Peyer's patch (tissue), 4 donors: ENCODE measurements around the gene TMIE. TPM values are rescaled to one million over a fixed set of nuclear protein-coding genes. Genes with fewer than 3 reads are reported as not detected.

Experiments
- DNase-seq, 3 donors: peaks; one replicate each; pipeline ENCODE4 v3.0.0-alpha.2; 2017 to 2019
- H3K27ac ChIP-seq, 4 donors: fragments of 200-600 bp; sonication (generic); one replicate each; pipeline ENCODE4 v1.5.1; 2016 to 2019
- H3K27me3 ChIP-seq, 2 donors: fragments of 200-600 bp; sonication (generic); one replicate each; pipeline ENCODE4 v1.5.1; 2019
- H3K36me3 ChIP-seq, 3 donors: fragments of 200-600 bp; sonication (generic); one replicate each; pipeline ENCODE4 v1.5.1; 2016 to 2019
- H3K4me1 ChIP-seq, 4 donors: fragments of 200-600 bp; sonication (generic); one replicate each; pipeline ENCODE4 v1.5.1; 2016 to 2019
- H3K4me3 ChIP-seq, 4 donors: fragments of 200-600 bp; sonication (generic); 1 replicate in 3 of 4; 2 replicates in 1 of 4; pipeline ENCODE4 v1.5.1; 2016 to 2019; ENCODE audit warnings: mild to moderate bottlenecking in 1 of 4
- H3K9me3 ChIP-seq, 4 donors: fragments of 200-600 bp; sonication (generic); one replicate each; pipeline ENCODE4 v1.5.1; 2016 to 2019; ENCODE audit warnings: mild to moderate bottlenecking in 1 of 4
- CTCF ChIP-seq, 6 experiments: fragments of 450-650 bp in 4 of 6; fragments of 200-600 bp in 2 of 6; sonication (generic) in 1 of 6; IDR thresholded peaks; one replicate each; pipeline ENCODE4 v1.5.1; 2017 to 2019; ENCODE audit warnings: antibody characterized with exemption in 6 of 6, mild to moderate bottlenecking in 3 of 6, moderate library complexity in 1 of 6
- POLR2A ChIP-seq, 2 donors: fragments of 450-650 bp; IDR thresholded peaks; one replicate each; pipeline ENCODE4 v1.5.1; 2017; ENCODE audit warnings: antibody characterized with exemption in 2 of 2, mild to moderate bottlenecking in 2 of 2, moderate library complexity in 2 of 2
- total RNA-seq, 4 donors: library from RNA; depleted of rRNA; stranded (reverse); fragments of >200 nt; gene quantifications; one replicate each; pipeline ENCODE4 v1.1.0, GENCODE V29; 2016

TMIE gene
- total RNA-seq, 4 donors from 2014 or later: 1.3 TPM; not detected in 3

GRCh38 chr3:46712191-46713049, 11.2 kb downstream of the TMIE start:
- DNase-seq: peak in 2 of 3 donors; percentile 28 to 34
- TF ChIP-seq POLR2A (IDR thresholded peaks at IDR 0.05): no peak
- no peak for TF ChIP-seq CTCF (IDR thresholded peaks at IDR 0.05)
- H3K36me3 ChIP-seq: no peaks in the 10 kb centered on the region
- H3K27me3 ChIP-seq: no peaks in the 10 kb centered on the region
- H3K27ac ChIP-seq: no peak overlapping the region
- H3K9me3 ChIP-seq: no peaks in the 10 kb centered on the region
- no peak overlapping the region for H3K4me3 ChIP-seq
- no peaks in the 10 kb centered on the region for H3K4me1 ChIP-seq

DNA sequence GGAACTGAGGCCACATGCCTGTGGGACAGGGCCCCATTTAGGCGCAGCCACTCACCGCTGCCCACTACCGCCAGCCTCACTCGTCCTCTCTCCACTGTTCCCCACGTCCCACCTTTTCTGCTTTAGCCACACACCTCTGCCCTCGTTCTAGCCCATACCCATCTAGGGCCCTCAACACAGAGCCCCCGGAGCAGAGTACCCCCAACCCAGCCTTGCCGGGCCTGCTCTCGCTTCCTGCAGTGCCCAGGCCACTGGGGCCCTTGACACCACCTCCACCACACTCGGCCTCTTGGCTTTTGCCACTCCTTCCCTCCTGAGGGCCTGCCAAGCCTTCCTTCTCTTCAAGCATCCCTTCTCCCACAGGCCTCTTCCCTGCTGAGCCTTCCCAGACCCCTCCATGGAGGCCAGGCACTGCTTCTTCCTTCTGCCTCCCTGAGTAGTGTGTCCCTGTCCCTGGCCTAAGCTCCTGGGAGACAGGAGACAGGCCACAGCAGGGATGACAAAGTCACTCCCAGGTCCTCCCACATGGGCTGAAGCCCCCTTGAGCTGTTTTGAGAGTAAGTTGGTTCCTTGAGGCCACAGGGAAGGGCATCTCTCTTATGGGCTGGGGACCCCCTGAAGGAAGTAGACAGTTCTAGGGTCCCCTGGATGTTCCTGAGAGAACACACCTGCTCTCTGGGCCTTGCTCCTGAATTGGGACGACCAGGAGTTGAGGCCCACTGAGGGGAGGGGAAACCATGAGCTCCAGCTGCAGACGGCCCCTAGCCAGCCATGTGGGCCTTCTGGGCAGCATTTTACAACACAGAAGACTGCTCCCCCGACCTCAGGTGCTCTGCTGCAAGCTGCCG, 12.1 kb downstream of the TMIE start:
- TF ChIP-seq POLR2A (IDR thresholded peaks at IDR 0.05) (no peak), CTCF (IDR thresholded peaks at IDR 0.05) (no peak)
- H3K4me3 ChIP-seq: no peak overlapping the region
- no peaks in the 10 kb centered on the region for H3K36me3 ChIP-seq
- DNase-seq: peak in 2 of 3 donors; percentile 28 to 40
- no peaks in the 10 kb centered on the region for H3K4me1 ChIP-seq
- H3K27ac ChIP-seq: no peak overlapping the region
- no peaks in the 10 kb centered on the region for H3K27me3 ChIP-seq
- no peaks in the 10 kb centered on the region for H3K9me3 ChIP-seq

DNA sequence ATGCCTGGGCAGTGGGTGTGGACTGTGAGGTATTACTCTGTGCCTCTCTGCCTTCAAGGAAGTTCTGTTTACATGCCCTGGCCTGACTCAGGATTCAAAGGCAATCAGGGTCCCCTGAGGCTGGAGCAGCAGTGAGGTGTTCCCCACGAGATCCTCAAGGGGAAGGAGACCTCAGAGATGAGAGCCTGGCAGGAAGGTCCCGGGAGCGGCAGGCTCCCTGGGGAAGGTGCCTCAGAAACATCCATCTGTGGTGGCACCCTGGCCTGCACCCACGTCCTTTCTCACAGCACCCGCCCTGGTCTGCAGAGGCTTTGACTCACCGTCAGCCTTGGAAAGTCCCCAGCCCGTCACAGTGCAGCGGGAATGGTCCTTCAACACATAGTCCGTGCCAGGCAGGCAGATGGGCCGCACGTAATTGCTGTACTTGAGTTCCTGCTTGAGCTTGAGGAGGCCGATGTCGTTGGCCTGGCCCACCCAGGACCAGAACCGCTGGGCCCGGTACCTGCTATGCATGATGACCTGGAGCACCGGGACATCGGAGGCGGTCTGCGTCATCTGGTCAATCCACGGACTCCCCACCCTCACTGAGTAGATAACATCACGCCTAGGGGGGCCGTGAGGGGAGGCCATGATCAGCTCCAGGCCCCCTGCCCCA, 12.8 kb downstream of the TMIE start:
- H3K4me3 ChIP-seq: no peak overlapping the region
- H3K9me3 ChIP-seq: no peaks in the 10 kb centered on the region
- no peaks in the 10 kb centered on the region for H3K36me3 ChIP-seq
- H3K4me1 ChIP-seq: no peaks in the 10 kb centered on the region
- DNase-seq: peak in 2 of 3 donors; percentile 40 to 45
- no peak overlapping the region for H3K27ac ChIP-seq
- H3K27me3 ChIP-seq: no peaks in the 10 kb centered on the region
- TF ChIP-seq CTCF (IDR thresholded peaks at IDR 0.05) (no peak), POLR2A (IDR thresholded peaks at IDR 0.05) (no peak)

DNA sequence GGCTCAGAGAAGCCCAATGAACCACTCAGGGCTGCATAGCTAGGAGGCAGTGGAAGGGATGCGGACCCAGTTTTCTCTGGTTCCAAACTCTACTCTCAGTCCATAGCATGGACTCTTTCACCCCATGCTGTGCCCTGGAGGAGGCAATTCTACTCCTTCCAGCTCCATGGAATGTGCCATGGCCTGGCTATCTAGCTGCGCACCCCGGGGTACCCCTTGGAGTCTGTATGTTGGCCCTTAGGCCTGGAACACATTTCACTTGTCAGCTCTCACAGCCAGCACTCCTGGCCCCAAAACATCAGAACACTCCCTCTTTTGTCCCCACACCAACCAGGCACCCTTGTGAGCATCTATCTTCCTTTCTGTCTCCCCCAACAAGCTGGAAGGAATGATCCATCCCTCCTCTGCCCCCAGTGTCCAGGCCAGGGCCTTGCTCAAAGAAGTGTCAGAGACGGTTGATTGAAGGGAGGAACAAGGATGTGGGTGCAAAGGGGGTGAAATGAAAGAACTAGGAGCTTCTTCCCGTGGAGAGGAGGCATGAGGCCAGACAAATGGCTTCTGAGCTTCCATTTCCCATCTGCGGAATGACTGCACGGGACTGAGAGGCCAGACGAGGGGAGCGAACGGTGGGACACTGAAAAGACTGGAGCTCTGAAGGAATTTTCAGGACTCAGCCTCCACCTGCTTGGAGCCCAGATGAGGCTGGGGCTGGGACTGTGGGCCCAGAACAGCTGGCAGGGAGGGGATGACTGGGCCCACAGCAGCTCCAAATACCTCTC, 13.7 kb downstream of the TMIE start:
- Histone ChIP-seq H3K27ac (no peak overlapping the region), H3K27me3 (no peaks in the 10 kb centered on the region), H3K4me3 (no peak overlapping the region), H3K4me1 (no peaks in the 10 kb centered on the region), H3K9me3 (no peaks in the 10 kb centered on the region), H3K36me3 (no peaks in the 10 kb centered on the region)
- TF ChIP-seq POLR2A (IDR thresholded peaks at IDR 0.05): no peak
- no peak for TF ChIP-seq CTCF (IDR thresholded peaks at IDR 0.05)
- DNase-seq: peak in 2 of 3 donors; percentile 3 to 18
